Measurements from ENCODE around the gene ADCY3. TPM values are rescaled to one million over a fixed set of nuclear protein-coding genes. Genes with fewer than 3 reads are reported as not detected.

Gene ADCY3
- total RNA-seq, 4 donors from 2014 or later: 14.8 to 48.3 (median 34.3) TPM

GRCh38 chr2:24840962-24841945 is 78.8 kb downstream of the ADCY3 start:
- DNase-seq: no peak
- WGBS, 2 donors: 81 to 92% methylated on average over 3 to 9 of the region's 26 CpGs
- Histone ChIP-seq H3K4me3 (no peak overlapping the region), H3K27me3 (no peaks in the 10 kb centered on the region), H3K4me1 (no peaks in the 10 kb centered on the region), H3K27ac (no peak overlapping the region), H3K9me3 (no peaks in the 10 kb centered on the region), H3K36me3 (peaks cover 0 to 67% (median 0%) of the 10 kb centered on the region in 3 donors)
- intact Hi-C loops (cut with DNase I): no loop called here
- TF ChIP-seq CTCF (IDR thresholded peaks at IDR 0.05) (no peak), POLR2A (IDR thresholded peaks at IDR 0.05) (no peak)

- no peak overlapping the region for H3K27ac ChIP-seq
- H3K4me3 ChIP-seq: no peak overlapping the region
- H3K36me3 ChIP-seq: peaks cover 0 to 75% (median 0%) of the 10 kb centered on the region in 3 donors
- WGBS, 2 donors: 79 to 89% methylated on average over 10 to 13 of the region's 17 CpGs
- DNase-seq: no peak
- H3K27me3 ChIP-seq: no peaks in the 10 kb centered on the region
- no peaks in the 10 kb centered on the region for H3K4me1 ChIP-seq
- TF ChIP-seq POLR2A (IDR thresholded peaks at IDR 0.05): no peak
- no peak for TF ChIP-seq CTCF (IDR thresholded peaks at IDR 0.05)
- intact Hi-C loops (cut with DNase I): no loop called here
- H3K9me3 ChIP-seq: no peaks in the 10 kb centered on the region
These were observed 79.7 kb downstream of the ADCY3 start for GRCh38 chr2:24840164-24840869.

GRCh38 chr2:24839729-24840128 is 80.3 kb downstream of the ADCY3 start:
- H3K36me3 ChIP-seq: peaks cover 0 to 81% (median 0%) of the 10 kb centered on the region in 3 donors
- DNase-seq: no peak
- intact Hi-C loops (cut with DNase I): no loop called here
- no peak overlapping the region for H3K4me3 ChIP-seq
- TF ChIP-seq CTCF (IDR thresholded peaks at IDR 0.05) (no peak), POLR2A (IDR thresholded peaks at IDR 0.05) (no peak)
- no peaks in the 10 kb centered on the region for H3K4me1 ChIP-seq
- H3K27ac ChIP-seq: no peak overlapping the region
- H3K9me3 ChIP-seq: no peaks in the 10 kb centered on the region
- no peaks in the 10 kb centered on the region for H3K27me3 ChIP-seq
- 90 to 97% methylated on average over 2 to 5 of the region's 15 CpGs for WGBS, 2 donors

- Histone ChIP-seq H3K27me3 (no peaks in the 10 kb centered on the region), H3K9me3 (no peaks in the 10 kb centered on the region), H3K4me3 (no peak overlapping the region), H3K36me3 (peaks cover 0 to 93% (median 0%) of the 10 kb centered on the region in 3 donors), H3K4me1 (no peaks in the 10 kb centered on the region), H3K27ac (no peak overlapping the region)
- no peak for DNase-seq
- intact Hi-C loops (cut with DNase I): no loop called here
- 91 to 93% methylated on average over 8 to 13 of the region's 18 CpGs for WGBS, 2 donors
- TF ChIP-seq CTCF (IDR thresholded peaks at IDR 0.05): no peak
- no peak for TF ChIP-seq POLR2A (IDR thresholded peaks at IDR 0.05)
These were observed 81.5 kb downstream of the ADCY3 start for GRCh38 chr2:24838541-24838940.

Data from esophagus squamous epithelium (tissue), 5 donors.